ENCODE measurements around the gene NUP85. TPM values are rescaled to one million over a fixed set of nuclear protein-coding genes. Genes with fewer than 3 reads are reported as not detected.

The NUP85 gene
- total RNA-seq, 1 experiment from 2014 or later = 164 TPM

- DNase-seq (ENCODE audit: low read depth, low spot score) (peak; percentile 69), ATAC-seq (peak; percentile 65)
- ChIA-PET CTCF (interaction anchor here (0.6 to 4.2 kb wide), 34 partner anchors 10 to 397 kb away, joined by 3 to 51 read pairs (median 4); partner anchors contain the start of genes FDXR, GGA3, GRB2 and MRPS7), POLR2A (interaction anchor here (0.6 to 2.4 kb wide), 16 partner anchors 9 to 510 kb away, joined by 3 to 40 read pairs (median 4); partner anchors contain the start of genes FDXR, GGA3, GRB2 and MRPS7), RAD21 (ENCODE audit: low non-redundant PET in 1 of 2, low total read pairs in 2 of 2, uncharacterized antibody in 2 of 2, unreplicated experiment in 2 of 2) (interaction anchor here (0.7 to 1.8 kb wide), 6 partner anchors 8 to 142 kb away, joined by 3 to 7 read pairs (median 5); partner anchors contain the start of genes SLC25A19 (in 2 of the 2), GRB2 (in 1 of the 2) and MRPS7 (in 1 of the 2))
- Histone ChIP-seq H3K36me3 (ENCODE audit: control insufficient read depth in 1 of 2, insufficient read depth in 2 of 2, low read length in 2 of 2) (peaks cover 7 to 40% of the 10 kb centered on the region in 2 experiments; a peak in 3 of 4 replicates), H3K4me2 (ENCODE audit: low read length) (peak overlapping the region; percentile 97), H3K4me1 (ENCODE audit: control insufficient read depth in 1 of 2, insufficient read depth in 2 of 2, low read length in 2 of 2) (peaks cover 16 to 45% of the 10 kb centered on the region in 2 experiments), H2AFZ (ENCODE audit: low read depth, low read length, poor library complexity, severe bottlenecking) (no peak overlapping the region), H3K9me3 (ENCODE audit: control insufficient read depth in 1 of 2, insufficient read depth in 1 of 2, low read depth in 1 of 2, low read length in 2 of 2) (no peaks in the 10 kb centered on the region), H3K27me3 (ENCODE audit: insufficient read depth, low read length) (no peaks in the 10 kb centered on the region), H3K9me2 (ENCODE audit: insufficient read depth) (no peaks in the 10 kb centered on the region), H3K79me2 (ENCODE audit: insufficient read depth, low read length) (peaks cover 9% of the 10 kb centered on the region; the same call in 1 of the 2 replicates), H3K4me3 (replicated peaks in 1 of 2; ENCODE audit: low read depth in 1 of 2, low read length in 2 of 2) (peak overlapping the region; percentile 90 to 97), H3K27ac (ENCODE audit: low read depth, low read length) (peak overlapping the region; percentile 94), H3K9ac (ENCODE audit: low read length) (peak overlapping the region; percentile 87), H4K20me1 (ENCODE audit: insufficient read depth) (no peaks in the 10 kb centered on the region)
- intact Hi-C loops (cut with micrococcal nuclease) = loop anchor here (2.0 to 5.0 kb wide), 3 partner anchors 134 to 247 kb away; partner anchors contain the start of genes CASKIN2, GRB2 and TSEN54
- TF ChIP-seq POLR2AphosphoS5 (IDR thresholded peaks at IDR 0.05; ENCODE audit: low read depth, low read length) = peak; percentile 39
- no peak for TF ChIP-seq ATF3 (IDR thresholded peaks at IDR 0.05)
- peak; percentile 74; the same call in 1 of the 2 replicates for TF ChIP-seq SIN3A (IDR thresholded peaks at IDR 0.05; ENCODE audit: low read depth)
- no peak for TF ChIP-seq FOSL1 (IDR thresholded peaks at IDR 0.05; ENCODE audit: low read depth)
- no peak for TF ChIP-seq EZH2phosphoT487 (IDR thresholded peaks at IDR 0.05; ENCODE audit: borderline replicate concordance)
- TF ChIP-seq EGR1 (IDR thresholded peaks at IDR 0.05; ENCODE audit: low read depth) = peak; percentile 100
- TF ChIP-seq TCF7L2 (IDR thresholded peaks at IDR 0.05; ENCODE audit: borderline replicate concordance, extremely low read depth, insufficient read depth, insufficient read length) = no peak
- TF ChIP-seq CBX3 (IDR thresholded peaks at IDR 0.05; ENCODE audit: low read depth) = no peak
- TF ChIP-seq ZBTB33 (IDR thresholded peaks at IDR 0.05; ENCODE audit: extremely low read depth, insufficient replicate concordance, low read length) = no peak
- TF ChIP-seq ZNF274 (IDR thresholded peaks at IDR 0.05; ENCODE audit: low read depth, low read length) = no peak
- peak; percentile 74; the same call in 1 of the 2 replicates for TF ChIP-seq MAX (IDR thresholded peaks at IDR 0.05)
- peak; percentile 73 for TF ChIP-seq RAD21 (IDR thresholded peaks at IDR 0.05; ENCODE audit: low read depth)
- no peak for TF ChIP-seq SP1 (IDR thresholded peaks at IDR 0.05; ENCODE audit: low read depth)
- peak; percentile 40 to 51 (median 48); a peak in 5 of 6 replicates for TF ChIP-seq CTCF (IDR thresholded peaks at IDR 0.05 in 2 of 3, conservative IDR thresholded peaks at IDR 0.05 in 1 of 3; ENCODE audit: borderline replicate concordance in 1 of 3, insufficient read depth in 1 of 3, low read depth in 2 of 3, low read length in 2 of 3)
- TF ChIP-seq EZH2 (IDR thresholded peaks at IDR 0.05) = no peak
- no peak; the same call in 1 of the 2 replicates for TF ChIP-seq ZFX (IDR thresholded peaks at IDR 0.05)
- BruUV-seq (replicated peaks) = no TSS peak
These were observed 64.9 kb downstream of the NUP85 start for GRCh38 chr17:75270218-75270965.
